ENCODE results near the gene ABHD2. TPM values are rescaled to one million over a fixed set of nuclear protein-coding genes. Genes with fewer than 3 reads are reported as not detected.

Gene ABHD2
- total RNA-seq, 1 donor: 43.6 TPM

- no peak for DNase-seq (ENCODE audit: low read depth)
- no peak overlapping the region for H3K4me3 ChIP-seq (ENCODE audit: low read depth, low read length)
- no peak for TF ChIP-seq CTCF (IDR thresholded peaks at IDR 0.05; ENCODE audit: insufficient read depth, low read depth, low read length)
These were observed 25.2 kb downstream of the ABHD2 start for GRCh38 chr15:89113296-89114024.

- no peak for TF ChIP-seq CTCF (IDR thresholded peaks at IDR 0.05; ENCODE audit: insufficient read depth, low read depth, low read length)
- no peak overlapping the region for H3K4me3 ChIP-seq (ENCODE audit: low read depth, low read length)
- DNase-seq (ENCODE audit: low read depth): peak; percentile 40
These were observed 26.7 kb downstream of the ABHD2 start for GRCh38 chr15:89114990-89115389.

- H3K4me3 ChIP-seq (ENCODE audit: low read depth, low read length): no peak overlapping the region
- no peak for TF ChIP-seq CTCF (IDR thresholded peaks at IDR 0.05; ENCODE audit: insufficient read depth, low read depth, low read length)
- DNase-seq (ENCODE audit: low read depth): no peak
These were observed 27.3 kb downstream of the ABHD2 start for GRCh38 chr15:89115547-89115946.

- TF ChIP-seq CTCF (IDR thresholded peaks at IDR 0.05; ENCODE audit: insufficient read depth, low read depth, low read length): no peak
- H3K4me3 ChIP-seq (ENCODE audit: low read depth, low read length): no peak overlapping the region
- no peak for DNase-seq (ENCODE audit: low read depth)
These were observed 28.1 kb downstream of the ABHD2 start for GRCh38 chr15:89116404-89116803.

- no peak for TF ChIP-seq CTCF (IDR thresholded peaks at IDR 0.05; ENCODE audit: insufficient read depth, low read depth, low read length)
- no peak for DNase-seq (ENCODE audit: low read depth)
- no peak overlapping the region for H3K4me3 ChIP-seq (ENCODE audit: low read depth, low read length)
These were observed 29.5 kb downstream of the ABHD2 start for GRCh38 chr15:89117790-89118189.

GRCh38 chr15:89118481-89118989, 30.3 kb downstream of the ABHD2 start:
- no peak for DNase-seq (ENCODE audit: low read depth)
- TF ChIP-seq CTCF (IDR thresholded peaks at IDR 0.05; ENCODE audit: insufficient read depth, low read depth, low read length): no peak
- H3K4me3 ChIP-seq (ENCODE audit: low read depth, low read length): no peak overlapping the region
